GM19239 (cell line): ENCODE results near the gene NFIA.

Source experiments
- DNase-seq: peaks from one replicate; pipeline ENCODE4 v3.0.0; 2011; ENCODE audit warnings: low spot score; ENCODE audit not compliant: insufficient read length
- FAIRE-seq: peaks from 2 replicates; lab custom pipeline; 2011; peaks lifted over from hg19 to GRCh38; lab: Jason Lieb, UNC

The NFIA gene

DNA sequence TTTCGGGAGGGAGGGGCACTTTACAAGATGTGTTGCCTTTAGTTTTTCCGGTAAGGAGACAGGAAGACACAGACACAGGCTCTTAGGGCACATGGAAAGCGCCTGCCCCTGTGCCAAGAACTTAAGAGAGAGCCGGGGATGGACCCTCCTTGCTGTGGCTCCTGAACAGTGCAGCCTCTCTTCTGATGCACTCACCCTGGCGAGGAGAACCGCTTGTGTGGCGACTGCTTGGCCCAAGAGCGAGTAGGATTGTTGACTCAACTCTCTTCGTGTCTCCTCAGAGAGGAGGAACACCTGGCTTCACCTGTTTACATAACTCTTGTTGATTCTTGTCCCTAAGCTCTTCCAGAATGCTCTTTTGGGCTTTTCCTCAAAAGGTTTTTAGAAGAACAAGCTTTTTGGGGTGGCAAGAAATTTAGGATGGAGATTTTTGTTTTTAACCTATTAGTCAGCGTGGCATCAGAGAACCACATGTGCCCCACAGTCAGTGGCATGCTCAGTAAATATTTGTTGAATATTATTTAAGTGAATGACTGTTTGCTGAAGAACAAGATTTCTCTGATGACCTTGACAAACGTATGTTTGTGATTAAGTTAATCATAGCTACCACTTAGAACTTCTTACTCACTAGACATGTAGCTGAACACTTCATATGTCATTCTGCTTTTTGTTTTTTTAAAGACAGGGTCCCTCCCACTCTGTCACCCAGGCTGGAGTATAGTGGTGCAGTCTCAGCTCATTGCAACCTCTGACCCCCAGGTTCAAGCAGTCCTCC, 60.6 kb downstream of the NFIA start:
- no peak for FAIRE-seq
- DNase-seq, result no peak

DNA sequence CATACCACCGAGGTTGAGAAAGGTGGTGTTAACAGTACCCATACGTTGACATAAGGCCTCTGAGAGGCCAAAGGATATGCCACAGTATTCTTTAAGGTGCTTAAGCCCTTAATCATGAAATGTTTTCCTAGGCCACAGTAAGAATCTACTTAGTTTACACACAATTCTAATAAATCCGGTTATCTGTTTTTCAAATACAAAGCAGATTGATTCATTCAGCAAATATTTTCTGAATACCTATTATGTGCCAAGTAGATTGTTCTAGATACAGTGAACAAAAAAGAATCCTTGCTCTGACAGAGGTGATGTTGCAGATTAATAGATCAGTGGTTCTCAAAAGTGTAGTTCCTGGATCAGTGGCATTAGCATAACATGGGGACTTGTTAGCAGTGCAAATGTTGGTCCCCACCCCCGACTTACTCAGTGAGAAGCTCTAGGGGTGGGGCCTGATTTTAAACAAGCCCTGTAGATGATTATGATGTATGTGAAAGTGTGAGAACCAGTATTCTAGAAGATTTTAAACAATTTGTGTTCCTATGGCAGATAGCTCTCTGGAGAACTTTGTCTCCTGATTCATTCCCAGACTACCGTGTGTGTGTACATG, 61.6 kb downstream of the NFIA start:
- no peak for FAIRE-seq
- DNase-seq, result no peak

GRCh38 chr1:61149010-61149860, 66.9 kb downstream of the NFIA start:
- DNase-seq, result no peak
- no peak for FAIRE-seq

GRCh38 chr1:61151565-61151964, 69.2 kb downstream of the NFIA start:
- no peak for FAIRE-seq
- DNase-seq, result no peak

DNA sequence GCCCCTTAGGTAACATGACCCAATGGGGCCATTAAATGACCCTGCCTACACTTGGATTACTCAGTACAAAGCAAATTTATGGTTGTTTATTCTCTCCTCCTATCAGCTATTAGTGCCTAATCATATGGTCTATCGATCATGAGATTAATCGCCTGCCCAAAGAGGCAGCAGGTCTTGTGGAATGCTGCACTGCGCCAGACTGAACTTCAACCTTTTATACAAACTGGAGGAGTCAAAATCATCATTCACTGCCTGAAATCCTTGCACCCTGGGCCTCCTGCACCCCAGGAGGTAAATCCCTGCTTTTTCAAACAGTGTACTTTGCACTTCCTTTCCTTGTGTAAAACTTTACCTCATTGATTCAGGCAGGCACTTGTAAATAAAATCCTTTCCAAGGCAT, 69.7 kb downstream of the NFIA start:
- no peak for DNase-seq
- FAIRE-seq, result no peak

DNA sequence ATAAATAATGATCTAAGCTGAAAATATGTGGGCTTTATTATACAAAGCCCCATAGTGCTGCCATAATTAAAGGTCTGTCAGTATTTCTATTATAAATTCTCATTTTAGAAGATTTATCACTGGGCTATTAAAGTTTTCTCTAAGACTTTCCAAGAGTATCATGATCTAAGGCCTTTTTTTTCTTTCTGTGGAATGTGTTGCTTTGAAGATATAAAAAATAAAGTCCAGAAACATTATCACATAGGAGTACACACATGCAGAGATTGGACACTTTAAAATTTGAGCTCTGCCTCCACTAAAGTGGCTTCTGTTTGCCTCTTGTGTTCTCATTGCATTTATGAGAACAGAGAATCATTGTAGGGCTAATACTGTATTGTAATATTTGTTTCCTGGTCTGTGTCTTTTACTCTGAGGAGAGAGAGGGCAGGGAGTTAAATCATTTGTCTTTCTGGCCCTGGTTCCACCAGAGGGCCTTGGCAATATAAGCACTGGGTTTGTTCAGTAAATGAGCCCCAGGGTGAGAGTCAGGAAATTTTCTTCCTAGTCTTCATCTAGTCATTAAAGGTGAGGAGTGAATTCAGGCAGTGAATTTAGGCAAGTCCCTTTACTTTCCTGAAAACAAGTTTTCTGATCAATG, 70.2 kb downstream of the NFIA start:
- DNase-seq (no peak), FAIRE-seq (no peak)

DNA sequence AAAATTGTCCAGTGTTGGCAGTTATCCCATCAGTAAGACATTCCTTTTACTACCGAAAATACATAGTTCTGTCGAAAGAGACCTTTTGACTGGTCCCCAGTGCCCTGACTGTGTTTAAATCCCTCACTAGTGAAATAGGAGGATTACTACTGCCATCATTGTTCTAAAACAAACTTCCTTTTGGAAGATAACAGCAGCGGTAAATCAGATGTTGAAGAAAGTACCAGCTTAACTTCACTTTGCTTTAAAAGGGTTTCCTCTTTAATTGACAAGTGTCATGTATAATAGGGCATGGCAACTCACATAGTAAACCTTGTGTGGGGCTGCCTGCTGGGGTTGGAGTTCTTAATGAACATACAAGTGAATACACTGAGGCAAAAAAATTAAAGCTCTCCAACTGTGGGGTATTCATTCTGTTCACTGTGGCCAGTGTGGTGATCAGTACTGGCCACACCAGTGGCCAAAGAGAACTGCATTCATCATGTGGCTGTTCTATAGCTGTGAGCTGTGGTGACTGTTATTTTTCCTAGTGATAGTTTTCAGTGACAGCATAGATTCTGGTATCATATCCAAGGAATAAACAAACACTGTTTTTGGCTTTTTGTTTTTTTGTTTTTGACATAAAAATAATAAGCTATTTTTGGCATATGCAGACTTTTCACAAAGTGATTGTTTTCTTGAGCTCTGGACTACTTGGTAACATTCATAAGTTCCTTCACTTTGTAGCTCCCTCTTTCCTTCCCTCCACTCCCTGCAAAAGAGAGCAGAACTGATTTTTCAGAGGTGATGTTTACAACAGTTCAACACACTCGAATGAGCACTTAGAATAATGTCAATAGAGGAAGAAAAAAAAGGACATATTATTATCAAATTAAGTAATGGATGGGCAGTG, 74.5 kb downstream of the NFIA start:
- DNase-seq (no peak), FAIRE-seq (no peak)

DNA sequence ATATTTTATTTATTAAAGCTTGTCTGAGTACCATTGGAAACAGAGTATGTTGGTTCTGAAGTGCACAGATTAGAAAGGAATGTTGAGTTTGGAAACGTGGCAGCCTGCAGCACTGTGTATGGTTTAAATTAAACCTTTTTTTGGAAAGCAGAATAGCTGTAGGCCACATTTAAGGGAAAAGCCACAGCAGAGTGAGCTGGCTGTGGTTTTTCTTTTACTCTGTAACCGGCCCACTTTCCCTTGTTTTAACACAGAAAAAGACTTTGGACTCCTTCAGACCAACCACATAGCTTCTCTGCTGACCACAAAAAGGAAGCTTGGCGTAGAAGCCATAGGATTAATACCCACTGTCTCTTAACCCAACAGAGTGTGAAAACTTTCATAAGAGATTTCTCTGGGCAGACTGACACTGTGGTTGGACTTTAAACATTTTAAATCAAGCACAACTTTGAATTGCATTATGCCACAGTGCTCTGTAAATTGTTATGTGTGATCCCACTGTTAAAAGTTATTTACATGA, 75.2 kb downstream of the NFIA start:
- DNase-seq (no peak), FAIRE-seq (no peak)

DNA sequence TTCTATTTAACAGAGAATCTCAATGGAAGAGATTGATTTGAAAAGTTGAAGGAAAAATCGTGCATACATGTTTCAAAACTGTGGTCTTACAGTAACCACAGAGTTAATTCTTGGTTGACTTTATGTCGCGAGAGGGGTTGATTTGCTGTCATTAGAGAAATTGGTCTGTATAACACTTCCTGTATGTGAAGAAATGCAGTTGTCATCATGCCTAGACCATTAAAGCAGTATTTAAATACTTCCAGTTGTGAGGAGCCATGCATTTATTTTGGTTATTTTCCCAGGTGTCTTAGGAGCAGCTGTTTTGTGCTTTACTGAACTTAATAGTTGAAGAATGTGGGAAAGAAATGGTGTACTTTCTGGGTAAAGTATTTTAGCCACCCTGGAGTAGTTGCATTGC, 76.2 kb downstream of the NFIA start:
- DNase-seq, result no peak
- FAIRE-seq, result no peak

- no peak for DNase-seq
- no peak for FAIRE-seq
Observed at GRCh38 chr1:61160526-61160925, 78.2 kb downstream of the NFIA start.

GRCh38 chr1:61162520-61163258, 80.3 kb downstream of the NFIA start:
- DNase-seq, result no peak

GRCh38 chr1:61163355-61163754, 81.0 kb downstream of the NFIA start:
- FAIRE-seq, result no peak
- no peak for DNase-seq

More at GRCh38 chr1:61162520-61163258, 80.3 kb downstream of the NFIA start:
- no peak for FAIRE-seq

- DNase-seq (no peak), FAIRE-seq (no peak)
Observed at GRCh38 chr1:61165402-61165801, 83.0 kb downstream of the NFIA start.

DNA sequence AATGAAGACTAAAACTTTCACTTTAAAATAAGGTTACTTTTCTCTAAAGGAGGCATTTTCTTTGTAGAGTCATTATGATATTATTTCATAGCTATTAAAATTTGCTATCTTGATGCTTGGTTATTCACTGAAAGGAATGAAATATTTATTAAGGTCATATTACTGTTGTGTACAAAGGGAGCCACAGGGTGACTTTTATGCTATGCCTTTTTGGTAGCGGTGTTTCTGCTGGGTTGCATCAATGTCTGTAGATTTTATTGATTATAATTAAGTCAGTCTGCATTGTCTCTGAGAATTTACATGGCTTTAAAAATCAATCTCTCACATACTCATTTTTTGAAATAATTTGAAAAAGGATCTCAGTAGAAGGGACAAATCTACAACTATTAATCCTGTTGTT, 84.9 kb downstream of the NFIA start:
- FAIRE-seq (no peak), DNase-seq (no peak)

GRCh38 chr1:61169045-61169444, 86.7 kb downstream of the NFIA start:
- DNase-seq, result no peak
- FAIRE-seq, result no peak

DNA sequence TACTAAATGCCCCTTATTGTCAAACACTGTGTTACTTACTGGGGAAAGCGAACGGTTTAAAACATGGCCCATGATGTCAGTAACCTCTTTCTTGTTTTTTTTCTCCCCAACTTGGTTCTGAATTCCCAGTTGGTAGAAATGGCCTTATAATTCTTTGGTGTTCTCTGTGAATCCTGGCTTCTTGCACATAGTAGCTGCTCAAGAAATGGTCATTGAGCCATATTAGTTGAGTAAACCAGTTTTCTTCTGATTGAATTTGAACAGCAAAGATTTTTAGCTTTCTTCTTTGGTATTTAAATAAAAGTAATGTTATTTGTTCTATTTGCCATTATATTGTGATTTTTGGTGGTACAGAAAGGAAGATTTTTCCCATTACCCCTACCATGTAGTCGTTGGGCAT, 87.3 kb downstream of the NFIA start:
- DNase-seq (no peak), FAIRE-seq (no peak)

DNA sequence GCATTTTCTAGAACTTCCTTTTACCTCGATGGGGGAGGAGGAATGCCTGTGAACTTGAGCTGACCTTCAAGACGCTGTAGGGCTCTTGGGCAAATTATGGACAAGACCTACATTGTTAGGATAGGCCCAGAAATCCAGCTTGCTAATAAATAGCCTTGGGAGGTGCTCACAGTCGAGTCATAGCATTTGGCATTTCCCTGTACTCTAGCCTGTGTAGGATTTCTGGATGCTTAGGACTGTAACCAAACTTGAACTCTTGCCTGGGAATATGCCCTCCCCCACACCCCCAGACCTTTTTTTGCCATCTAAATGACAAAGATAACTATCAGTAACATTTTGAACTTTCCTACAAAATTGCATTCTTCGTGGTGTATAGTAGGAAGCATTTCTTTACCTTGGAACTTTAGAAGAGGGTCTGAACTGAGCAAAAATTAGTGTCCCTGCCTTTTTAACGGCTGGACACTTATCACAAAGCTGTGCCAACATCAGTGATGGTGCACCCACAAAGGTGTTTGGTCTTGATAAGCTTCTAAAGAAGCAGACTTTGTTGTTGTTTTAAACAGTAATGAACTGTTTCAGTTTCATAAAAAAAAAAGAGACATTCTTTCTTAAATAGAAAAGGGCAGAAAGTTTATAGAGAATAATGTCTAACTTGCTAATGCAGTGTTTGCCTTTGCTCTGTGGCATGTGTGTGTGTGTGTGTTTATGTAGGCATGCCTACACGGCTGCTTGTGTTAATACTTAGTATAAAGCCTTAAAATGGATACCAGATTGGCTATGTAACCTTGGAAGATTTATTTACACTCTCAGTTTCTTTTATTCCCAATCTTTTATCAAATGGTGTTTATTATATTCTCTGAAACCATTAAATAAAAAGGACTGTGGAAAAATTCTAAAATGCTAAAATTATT, 88.2 kb downstream of the NFIA start:
- no peak for FAIRE-seq
- no peak for DNase-seq

DNA sequence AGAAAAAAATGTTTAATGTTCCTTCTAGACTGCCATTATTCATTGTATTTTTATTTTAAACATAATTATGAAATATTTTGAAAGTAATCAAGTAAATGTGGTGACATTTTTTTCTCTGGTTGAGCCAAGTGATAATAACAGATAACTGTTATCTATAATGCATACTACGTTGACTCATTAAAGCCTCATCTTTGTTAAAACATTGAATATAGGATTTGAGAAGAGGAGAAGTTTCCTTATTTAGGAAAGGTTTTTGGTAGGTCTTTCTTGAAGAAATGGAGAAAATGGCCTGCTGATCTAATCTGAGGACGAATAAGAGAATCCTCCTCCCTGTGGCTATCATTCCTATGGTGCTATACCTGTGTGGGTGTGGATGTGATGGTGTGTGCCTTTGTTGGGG, 89.0 kb downstream of the NFIA start:
- no peak for FAIRE-seq
- DNase-seq, result no peak
